Tibial nerve (tissue), 4 donors: Measurements from ENCODE around the gene EMX1.

Experiments used
- CTCF ChIP-seq, 5 experiments: fragments of 200-600 bp in 3 of 5; fragments of 450-650 bp in 2 of 5; sonication (generic) in 3 of 5; IDR thresholded peaks; one replicate each; pipeline ENCODE4 v1.5.1; 2016 to 2019; ENCODE audit warnings: antibody characterized with exemption in 5 of 5, mild to moderate bottlenecking in 3 of 5, moderate library complexity in 2 of 5
- EP300 ChIP-seq, 2 donors: sonication (generic); formaldehyde crosslinking; IDR thresholded peaks; one replicate each; pipeline ENCODE4 v1.6.1; 2017; ENCODE audit warnings: antibody characterized with exemption in 2 of 2, mild to moderate bottlenecking in 1 of 2
- POLR2A ChIP-seq, 2 donors: fragments of 450-650 bp; IDR thresholded peaks; one replicate each; pipeline ENCODE4 v1.6.1; 2017; ENCODE audit warnings: antibody characterized with exemption in 2 of 2, mild to moderate bottlenecking in 2 of 2, moderate library complexity in 2 of 2

- TF ChIP-seq POLR2A (IDR thresholded peaks at IDR 0.05) (no peak), CTCF (IDR thresholded peaks at IDR 0.05) (no peak), EP300 (IDR thresholded peaks at IDR 0.05) (no peak)
These were observed 37.3 kb downstream of the EMX1 start for GRCh38 chr2:72954376-72955227.
